GM19043 (cell line): ENCODE data around the gene BCAS3.
"Not testable (repeated sequence)": the region's sequence is repeated elsewhere in the genome, so short reads cannot be mapped to it uniquely, and the experiment has no call there.

Experiments
- ATAC-seq: cut with Tn5 transposase; IDR thresholded peaks from one replicate; pipeline ENCODE4 v1.9.1; 2021; ENCODE audit warnings: low read depth; ENCODE audit not compliant: unreplicated experiment

The BCAS3 gene

DNA sequence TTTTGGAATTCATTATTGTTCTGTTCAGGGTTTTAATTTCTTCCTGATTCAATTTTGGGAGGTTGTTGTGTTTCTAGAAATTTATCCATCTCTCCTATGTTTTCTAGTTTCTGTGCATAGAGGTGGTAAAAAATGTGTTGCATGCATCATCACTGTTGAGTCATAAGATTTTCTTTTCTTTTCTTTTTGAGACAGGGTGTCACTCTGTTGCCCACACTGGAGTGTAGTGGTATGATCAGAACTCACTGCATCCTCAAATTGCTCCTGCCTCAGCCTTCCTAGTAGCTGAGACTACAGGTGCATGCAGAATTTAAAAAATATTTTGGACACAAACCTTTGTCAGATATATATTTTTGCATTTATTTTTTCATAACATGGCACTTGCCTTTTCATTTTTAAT, 184.8 kb downstream of the BCAS3 start:
- ATAC-seq: no peak

DNA sequence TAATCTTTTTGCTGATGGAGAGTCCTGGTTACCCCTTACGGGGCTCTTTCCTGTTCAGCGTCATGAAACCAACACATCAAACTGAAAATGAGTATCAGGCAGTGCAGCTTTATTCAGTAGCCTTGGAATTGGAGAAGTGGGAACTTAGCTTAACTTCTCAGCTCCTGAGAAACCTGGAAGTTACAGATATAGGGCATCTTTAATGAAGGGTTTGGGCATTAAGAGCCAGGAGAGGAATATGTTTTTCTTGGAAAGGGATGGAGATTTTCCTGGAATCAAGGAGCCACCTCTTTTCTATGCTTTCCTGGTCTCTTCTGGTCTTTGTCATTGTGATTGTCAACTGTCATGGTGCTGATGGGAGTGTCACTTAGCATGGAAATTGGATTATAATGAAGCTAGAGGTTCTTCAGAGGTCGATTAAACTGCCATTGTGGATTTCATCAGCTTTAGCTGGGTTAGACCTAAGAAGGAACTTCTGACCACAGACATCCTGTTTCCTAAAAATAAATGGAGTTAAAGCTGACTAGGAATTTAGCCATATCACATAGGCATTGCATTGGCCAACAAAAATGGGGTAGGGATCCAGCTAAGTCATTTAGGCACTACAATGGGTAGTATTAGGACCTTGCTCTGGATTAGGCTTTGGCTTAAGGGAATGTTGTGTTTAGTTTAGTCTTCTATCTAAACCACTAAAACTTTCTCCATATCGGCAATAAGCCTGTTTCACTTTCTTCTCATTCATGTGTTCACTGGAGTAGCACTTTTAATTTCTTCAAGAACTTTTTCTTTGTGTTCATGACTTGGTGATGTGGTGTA, 186.4 kb downstream of the BCAS3 start:
- no peak for ATAC-seq

DNA sequence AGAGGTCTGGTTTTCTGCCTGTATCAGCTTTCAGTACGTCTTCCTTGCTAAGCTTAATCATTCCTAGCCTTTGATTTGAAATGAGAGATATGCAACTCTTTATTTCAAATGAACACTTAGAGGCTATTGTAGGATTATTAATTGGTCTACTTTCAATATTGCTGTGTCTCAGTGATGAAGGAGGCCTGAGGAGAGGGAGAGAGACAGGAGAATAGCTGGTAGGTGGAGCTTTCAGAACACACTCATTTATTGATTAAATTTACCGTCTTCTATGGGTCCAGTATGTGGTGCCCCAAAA, 187.0 kb downstream of the BCAS3 start:
- no peak for ATAC-seq

DNA sequence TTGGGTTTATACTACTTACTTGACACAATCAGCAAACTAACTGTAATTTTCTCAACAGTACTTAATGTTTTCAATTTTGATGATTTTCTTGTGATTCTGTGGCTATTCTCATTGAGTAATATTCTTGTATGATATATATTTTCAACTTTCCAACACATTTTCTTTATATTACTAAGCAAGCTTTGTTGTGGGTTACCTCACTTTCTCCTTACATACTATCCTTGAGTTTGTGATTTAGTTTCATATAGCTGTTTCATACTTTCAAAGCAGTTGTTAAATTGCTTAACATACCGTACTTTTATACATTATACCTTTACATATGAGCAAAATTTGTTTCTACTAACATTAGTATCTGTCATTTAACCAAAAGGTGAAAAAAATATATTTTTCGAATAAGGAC, 197.1 kb downstream of the BCAS3 start:
- ATAC-seq: no peak

DNA sequence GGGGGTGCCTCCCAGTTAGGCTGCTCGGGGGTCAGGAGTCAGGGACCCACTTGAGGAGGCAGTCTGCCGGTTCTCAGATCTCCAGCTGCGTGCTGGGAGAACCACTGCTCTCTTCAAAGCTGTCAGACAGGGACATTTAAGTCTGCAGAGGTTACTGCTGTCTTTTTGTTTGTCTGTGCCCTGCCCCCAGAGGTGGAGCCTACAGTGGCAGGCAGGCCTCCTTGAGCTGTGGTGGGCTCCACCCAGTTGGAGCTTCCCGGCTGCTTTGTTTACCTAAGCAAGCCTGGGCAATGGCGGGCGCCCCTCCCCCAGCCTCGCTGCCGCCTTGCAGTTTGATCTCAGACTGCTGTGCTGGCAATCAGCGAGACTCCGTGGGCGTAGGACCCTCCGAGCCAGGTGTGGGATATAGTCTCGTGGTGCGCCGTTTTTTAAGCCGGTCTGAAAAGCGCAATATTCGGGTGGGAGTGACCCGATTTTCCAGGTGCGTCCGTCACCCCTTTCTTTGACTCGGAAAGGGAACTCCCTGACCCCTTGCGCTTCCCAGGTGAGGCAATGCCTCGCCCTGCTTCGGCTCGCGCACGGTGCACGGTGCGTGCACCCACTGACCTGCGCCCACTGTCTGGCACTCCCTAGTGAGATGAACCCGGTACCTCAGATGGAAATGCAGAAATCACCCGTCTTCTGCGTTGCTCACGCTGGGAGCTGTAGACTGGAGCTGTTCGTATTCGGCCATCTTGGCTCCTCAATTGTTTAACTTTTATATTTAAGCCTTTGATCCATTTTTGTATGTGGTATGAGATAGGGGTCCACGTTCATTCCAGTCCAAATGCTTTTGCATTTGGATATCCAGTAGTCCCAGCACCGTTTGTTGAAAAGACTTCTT, 209.3 kb downstream of the BCAS3 start:
- ATAC-seq: not testable (repeated sequence)

DNA sequence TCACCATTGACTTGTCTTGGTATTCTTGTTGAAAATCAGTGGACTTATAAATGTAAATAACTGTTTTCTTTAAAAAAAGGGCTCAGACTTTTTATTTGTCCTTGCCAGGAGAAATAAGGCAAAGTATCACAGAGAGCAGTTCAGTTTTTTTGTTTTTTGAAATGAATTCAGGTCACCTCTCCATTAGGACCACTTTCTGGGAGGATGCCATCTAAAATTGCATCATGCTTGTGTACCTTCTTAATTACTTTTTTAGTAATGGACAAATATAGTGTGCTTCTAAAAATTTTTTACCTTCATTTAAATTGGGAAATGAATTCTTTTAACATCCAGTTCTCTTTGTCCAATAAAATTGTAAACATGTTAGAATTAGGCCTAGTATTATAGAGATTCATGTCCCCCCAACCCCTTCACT, 210.0 kb downstream of the BCAS3 start:
- ATAC-seq: no peak

DNA sequence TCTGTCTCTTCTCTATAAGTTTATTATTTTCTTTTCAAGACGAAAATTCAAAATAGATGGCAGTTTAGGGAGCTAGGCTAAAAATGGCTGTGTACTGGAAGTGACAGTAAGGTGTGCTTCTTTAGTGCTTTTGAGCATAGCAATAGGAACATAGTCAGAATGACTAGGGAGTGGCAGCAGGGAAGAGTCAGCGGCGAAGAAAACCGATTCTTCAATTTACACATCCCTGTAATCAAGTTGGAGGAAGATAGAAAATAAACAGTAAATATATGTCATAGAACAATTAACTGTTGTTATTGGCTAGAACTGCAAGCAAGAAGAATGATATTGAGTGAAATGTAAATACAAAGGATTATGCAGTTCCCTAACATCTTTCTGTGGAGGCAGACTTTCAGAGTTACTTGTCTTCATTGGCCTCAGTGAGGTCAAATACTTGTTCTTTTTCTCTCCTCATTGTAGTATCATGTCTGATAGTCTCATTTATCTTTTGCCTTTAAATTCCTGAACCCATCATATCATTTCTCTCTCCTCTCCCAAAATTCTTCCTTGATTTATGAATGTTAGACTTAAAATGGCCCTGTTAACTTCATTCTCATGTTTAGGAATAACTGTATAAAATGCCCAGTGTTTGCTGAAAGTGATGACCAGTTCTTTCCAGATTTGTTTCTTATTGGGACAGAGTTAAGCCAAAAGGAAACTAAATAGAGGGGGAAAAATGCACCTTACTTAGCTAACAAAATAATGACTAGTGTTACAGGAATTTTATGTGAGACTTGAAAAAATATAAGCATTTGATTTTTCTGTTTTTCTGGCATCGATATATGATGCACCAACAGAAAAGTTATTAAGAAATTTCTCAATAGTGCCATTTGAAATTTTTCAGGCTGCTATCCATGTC, 211.4 kb downstream of the BCAS3 start:
- ATAC-seq: no peak

DNA sequence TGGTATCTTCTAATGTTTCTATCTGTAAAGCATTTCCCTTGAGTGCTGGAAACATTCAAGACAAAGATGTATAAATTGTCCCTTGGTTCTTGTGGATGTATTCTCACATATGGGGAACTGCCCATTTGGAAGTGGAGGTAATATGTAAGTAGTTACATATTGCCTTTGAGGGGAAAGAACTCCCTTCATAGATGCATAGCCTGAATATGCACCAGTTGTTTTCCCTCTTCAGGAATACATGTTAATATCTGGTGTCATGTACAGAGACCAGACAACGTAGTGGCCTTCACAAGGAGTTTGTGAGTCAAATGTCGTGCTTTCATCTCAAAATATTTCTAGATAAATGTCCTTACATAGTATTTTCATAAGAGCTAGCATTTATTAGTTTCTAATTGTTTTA, 213.5 kb downstream of the BCAS3 start:
- no peak for ATAC-seq

DNA sequence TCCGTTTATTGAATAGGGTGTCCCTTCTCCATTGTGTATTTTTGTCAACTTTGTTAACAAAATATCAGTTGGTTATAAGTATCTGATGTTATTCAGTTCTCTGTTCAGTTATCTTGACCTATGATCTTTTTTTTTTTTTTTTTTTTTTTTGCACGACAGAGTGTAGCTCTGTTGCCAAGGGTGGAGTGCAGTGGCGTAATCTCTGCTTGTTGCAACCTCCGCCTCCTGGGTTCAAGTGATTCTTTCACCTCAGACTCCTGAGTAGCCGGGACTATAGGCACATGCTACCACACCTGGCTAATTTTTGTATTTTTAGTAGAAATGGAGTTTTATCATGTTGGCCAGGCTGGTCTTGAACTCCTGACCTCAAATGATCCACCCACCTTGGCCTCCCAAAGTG, 215.8 kb downstream of the BCAS3 start:
- no peak for ATAC-seq

DNA sequence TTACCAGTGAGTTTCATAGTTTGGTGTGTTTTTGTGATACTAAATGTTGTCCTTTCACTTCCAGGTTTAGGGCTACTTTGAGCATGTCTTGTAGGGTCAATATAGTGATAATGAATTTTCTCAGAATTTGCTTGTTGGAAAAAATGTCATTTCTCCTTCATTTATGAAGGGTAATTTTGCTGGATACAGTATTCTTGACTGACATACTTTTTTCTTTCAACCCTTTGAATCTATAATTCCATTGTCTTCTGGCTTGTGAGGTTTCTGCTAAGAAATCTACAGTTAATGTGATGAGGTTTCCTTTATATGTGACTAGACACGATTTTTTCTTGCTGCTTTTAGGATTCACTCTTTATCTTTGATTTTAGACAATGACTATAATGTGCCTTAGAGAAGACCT, 219.3 kb downstream of the BCAS3 start:
- ATAC-seq: no peak

DNA sequence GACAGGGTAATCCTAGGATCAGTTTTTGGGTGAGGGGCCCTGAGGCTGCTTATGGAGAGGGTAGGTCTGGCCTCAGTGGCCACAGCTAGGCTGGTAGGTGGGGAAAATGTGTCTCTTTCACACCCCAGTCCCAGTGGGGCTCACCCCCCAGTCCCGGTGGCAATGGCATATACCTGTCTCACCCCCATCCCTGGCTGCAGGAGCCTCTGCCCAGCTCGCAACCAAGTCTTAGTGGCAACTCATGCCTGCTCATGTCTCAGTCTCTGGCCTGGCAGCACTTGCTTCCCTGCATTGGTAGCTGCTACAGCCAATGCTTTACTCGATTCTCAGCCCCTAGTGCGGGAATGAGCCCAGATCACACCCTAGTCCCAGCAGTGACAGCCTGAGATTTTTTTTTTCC, 221.5 kb downstream of the BCAS3 start:
- ATAC-seq: no peak

DNA sequence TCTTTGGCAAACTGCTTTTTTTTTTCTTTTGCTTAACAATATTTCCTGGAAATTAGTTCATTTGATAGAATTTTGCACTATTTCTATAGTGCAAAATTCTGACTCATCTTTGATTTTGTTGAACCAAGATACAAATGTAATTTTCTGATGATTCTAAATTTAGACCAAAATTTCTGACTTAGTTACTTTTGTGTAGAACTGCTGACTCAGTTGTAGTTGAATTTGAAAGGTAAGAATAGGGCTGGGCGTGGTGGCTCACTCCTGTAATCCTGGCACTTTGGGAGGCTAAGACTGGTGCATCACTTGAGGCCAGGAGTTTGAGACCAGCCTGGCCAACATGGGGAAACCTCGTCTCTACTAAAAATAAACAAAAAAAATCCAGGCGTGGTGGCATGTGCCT, 223.0 kb downstream of the BCAS3 start:
- ATAC-seq: no peak

DNA sequence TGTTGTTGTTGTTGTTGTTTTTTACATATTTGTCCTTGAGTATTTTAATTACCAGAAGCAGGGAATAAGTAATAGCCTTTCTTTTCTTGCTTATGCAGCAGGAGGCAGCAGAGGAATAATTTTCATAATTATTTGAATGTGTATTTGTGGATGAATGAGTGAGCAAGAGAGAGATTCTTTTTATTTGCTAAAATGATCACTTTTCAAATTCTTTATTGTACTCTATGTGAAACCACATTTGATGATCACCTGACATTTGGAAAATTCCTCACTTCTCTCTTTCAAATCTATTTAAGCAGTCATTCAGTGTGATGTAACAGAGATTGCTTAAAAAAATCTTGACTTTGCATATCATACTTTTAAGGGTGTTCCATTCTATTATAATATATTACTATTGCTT, 223.6 kb downstream of the BCAS3 start:
- ATAC-seq: no peak

DNA sequence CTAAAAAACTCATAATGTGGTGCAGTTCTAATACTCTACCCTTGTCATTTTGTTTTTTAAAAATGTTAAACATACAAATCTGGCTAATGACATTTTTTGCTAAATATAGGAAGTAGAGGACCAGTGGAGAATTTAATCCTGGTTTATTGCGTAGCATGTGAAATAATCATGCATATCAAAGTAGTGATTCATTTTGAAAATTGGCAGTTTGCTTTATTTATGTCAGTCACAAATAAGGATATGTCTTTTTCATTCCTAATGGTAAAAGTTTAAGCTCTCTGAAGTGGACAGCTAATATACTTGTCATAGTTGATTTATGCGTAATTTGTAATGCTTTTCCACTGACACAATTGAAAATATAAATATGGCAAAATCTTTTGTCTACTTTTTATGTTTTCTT, 224.2 kb downstream of the BCAS3 start:
- no peak for ATAC-seq

DNA sequence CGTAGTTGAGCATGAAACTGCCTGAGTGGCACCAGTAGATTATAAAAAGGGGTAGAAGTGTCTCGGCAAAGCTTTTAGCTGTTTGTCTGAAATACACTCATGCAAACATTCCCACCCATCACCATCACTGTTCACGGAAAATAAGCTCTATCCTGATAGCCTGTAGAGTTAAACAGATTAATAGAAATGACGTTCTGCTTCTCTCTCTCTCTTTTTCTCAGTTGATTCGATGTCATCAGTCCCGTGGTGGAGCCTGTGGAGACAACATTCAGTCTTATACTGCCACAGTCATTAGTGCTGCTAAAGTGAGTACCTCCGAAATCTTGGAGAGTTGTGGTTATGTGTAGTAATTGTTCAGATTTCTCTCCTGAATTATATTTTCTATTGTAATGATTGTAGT, 224.7 kb downstream of the BCAS3 start:
- ATAC-seq: no peak

DNA sequence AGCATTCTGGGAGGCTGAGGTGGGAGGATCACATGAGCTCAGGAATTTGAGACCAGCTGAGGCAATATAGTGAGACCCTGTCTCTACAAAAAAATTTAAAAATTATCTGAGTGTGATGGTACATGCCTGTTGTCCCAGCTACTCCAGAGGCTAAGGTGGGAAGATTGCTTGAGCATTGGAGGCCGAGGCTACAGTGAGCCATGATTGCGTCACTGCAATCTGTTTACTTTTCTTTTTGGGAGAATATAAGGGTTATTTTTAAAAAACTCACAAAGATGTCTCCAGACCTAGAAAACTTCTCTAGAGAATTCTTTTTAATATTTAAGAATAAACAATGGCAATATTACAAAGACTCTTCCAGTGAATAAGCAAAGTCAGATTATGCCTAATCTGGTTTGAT, 226.9 kb downstream of the BCAS3 start:
- no peak for ATAC-seq

DNA sequence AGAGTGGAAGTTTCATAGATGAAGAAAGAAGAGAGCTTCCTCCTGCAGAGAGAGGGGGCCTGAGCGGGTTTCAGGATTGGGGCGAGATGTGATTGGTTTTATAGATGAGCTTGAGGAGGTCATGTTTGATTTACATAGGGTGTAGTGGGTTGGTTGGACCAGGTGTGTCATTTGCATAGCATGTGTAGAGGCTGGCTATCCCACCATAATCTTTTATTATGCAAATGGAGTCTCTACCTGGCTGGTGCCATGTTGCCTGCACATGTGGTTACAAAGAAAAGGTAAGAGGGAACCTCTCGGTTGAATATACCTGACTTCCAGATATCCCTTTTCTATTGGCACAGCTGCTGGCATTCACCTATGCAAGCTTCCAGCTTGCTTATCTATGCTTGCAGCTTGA, 228.1 kb downstream of the BCAS3 start:
- no peak for ATAC-seq

DNA sequence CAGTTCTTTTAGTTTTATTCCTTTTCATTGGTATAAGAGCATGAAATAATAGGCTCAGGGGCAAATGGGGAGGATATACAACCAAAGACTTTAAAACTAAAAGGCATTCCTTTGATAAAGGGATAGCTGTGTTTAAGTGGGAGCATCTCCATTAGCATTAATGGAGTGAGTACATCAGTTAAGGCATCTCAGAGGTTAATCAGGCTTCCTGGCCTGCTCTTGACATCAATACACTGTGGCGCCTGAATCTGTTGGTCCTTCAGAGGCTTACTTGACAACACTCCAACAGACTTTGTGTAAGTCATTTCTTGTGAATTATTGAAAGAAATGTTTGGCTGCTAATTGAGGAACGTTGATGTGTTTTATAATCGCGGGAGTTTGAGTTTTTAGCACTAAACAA, 230.7 kb downstream of the BCAS3 start:
- no peak for ATAC-seq

DNA sequence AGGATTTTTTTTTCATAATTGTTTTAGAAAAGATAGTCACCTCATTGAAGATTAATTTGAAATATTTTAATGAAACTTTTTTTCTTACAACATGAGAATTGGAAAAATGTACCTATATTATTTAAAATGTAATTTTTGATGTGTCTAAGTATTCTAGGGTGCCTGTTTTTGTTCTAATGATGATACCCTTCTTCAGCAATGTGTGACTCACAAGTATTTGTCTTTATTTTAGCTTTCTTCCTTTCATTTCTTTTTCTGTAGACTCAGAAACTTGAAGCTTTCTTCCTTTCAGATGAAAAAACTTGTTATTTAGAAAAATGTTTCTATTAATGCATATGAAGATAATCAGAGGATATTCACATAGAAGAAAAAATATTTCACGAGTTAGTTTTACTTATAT, 231.8 kb downstream of the BCAS3 start:
- ATAC-seq: no peak

DNA sequence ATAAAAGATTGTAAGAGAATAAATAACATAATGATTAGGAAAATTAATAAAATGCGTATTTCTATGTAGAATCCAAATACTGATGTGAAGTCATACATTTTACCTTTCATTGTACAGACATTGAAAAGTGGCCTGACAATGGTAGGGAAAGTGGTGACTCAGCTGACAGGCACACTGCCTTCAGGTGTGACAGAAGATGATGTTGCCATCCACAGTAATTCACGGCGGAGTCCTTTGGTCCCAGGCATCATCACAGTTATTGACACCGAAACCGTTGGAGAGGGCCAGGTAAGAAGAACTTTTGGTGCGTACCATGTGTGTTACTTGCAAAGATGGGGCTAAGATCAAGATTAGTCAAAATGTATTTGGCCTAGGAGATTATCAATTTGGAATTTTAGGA, 232.8 kb downstream of the BCAS3 start:
- ATAC-seq: no peak

DNA sequence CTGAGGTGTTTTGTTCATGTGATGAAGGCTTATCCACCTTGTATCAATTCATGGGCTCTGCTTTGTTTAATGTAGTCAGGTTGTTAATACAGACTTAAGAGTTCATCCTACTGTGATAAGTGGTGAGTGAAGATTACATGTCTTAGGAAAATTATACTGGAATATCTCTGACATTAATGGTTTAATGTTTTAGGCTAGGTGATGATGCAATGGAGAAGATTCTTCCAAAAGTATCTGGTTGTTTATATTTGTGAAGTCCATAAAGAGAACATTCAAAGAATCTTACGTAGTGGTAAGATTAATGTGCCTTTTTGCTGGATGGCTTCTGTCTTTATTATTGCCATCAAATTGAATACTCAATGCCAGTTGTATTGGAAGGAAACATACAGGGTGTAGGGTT, 236.4 kb downstream of the BCAS3 start:
- ATAC-seq: no peak
